ENCODE results near the gene PLEKHG5.
A peak's percentile ranks its signal among the peaks of the same experiment; 100 is the strongest.

DNA sequence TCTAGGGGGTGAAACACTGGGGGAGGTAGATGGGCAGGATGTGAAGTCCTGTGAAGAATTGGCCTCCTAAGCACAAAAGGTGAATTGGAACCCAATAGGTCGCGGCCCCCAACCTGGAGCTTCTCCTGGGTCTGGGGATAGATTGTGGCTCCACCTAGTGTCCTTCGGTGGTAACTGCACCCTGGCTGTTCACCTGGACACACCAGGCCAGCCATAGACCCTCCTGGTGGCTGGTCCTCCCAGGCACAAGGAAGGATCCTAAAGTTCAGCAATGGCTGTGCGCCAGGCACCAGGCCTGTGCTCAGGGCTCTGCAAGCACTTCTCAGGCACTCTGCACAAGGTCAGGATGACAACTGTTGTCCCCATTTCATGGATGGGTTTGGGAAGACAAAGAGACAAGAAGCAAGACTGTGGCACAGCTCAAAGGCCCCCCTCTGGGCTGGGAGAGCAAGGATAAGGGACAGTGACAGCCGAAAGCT is 53.4 kb downstream of the PLEKHG5 start:
- TF ChIP-seq, protein P1, sequence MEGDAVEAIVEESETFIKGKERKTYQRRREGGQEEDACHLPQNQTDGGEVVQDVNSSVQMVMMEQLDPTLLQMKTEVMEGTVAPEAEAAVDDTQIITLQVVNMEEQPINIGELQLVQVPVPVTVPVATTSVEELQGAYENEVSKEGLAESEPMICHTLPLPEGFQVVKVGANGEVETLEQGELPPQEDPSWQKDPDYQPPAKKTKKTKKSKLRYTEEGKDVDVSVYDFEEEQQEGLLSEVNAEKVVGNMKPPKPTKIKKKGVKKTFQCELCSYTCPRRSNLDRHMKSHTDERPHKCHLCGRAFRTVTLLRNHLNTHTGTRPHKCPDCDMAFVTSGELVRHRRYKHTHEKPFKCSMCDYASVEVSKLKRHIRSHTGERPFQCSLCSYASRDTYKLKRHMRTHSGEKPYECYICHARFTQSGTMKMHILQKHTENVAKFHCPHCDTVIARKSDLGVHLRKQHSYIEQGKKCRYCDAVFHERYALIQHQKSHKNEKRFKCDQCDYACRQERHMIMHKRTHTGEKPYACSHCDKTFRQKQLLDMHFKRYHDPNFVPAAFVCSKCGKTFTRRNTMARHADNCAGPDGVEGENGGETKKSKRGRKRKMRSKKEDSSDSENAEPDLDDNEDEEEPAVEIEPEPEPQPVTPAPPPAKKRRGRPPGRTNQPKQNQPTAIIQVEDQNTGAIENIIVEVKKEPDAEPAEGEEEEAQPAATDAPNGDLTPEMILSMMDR (IDR thresholded peaks at IDR 0.05; ENCODE audit: insufficient read depth, low read length, poor library complexity, severe bottlenecking): peak; percentile 86
- no peak for TF ChIP-seq EZH2phosphoT487 (conservative IDR thresholded peaks at IDR 0.05; ENCODE audit: low read length)
